HG02870 (cell line): ENCODE measurements around the gene SORCS1.
"Not testable (repeated sequence)": the region's sequence is repeated elsewhere in the genome, so short reads cannot be mapped to it uniquely, and the experiment has no call there.

ENCODE experiments used
- ATAC-seq: cut with Tn5 transposase; IDR thresholded peaks from one replicate; pipeline ENCODE4 v1.9.1; 2021; ENCODE audit warnings: mild to moderate bottlenecking, moderate library complexity; ENCODE audit not compliant: unreplicated experiment

SORCS1 gene

GRCh38 chr10:107054469-107055156, 109.9 kb downstream of the SORCS1 start:
- ATAC-seq = no peak

- ATAC-seq = no peak
These were observed 112.7 kb downstream of the SORCS1 start for GRCh38 chr10:107051769-107052168.

GRCh38 chr10:107043461-107043860, 121.0 kb downstream of the SORCS1 start:
- ATAC-seq = no peak

- no peak for ATAC-seq
These were observed 127.0 kb downstream of the SORCS1 start for GRCh38 chr10:107037192-107038122.

- no peak for ATAC-seq
These were observed 130.6 kb downstream of the SORCS1 start for GRCh38 chr10:107033799-107034422.

GRCh38 chr10:107032700-107033401, 131.7 kb downstream of the SORCS1 start:
- ATAC-seq = no peak

- ATAC-seq = no peak
These were observed 132.4 kb downstream of the SORCS1 start for GRCh38 chr10:107031931-107032699.

GRCh38 chr10:107028236-107028635, 136.3 kb downstream of the SORCS1 start:
- no peak for ATAC-seq

GRCh38 chr10:107025676-107026075, 138.8 kb downstream of the SORCS1 start:
- no peak for ATAC-seq

GRCh38 chr10:107024033-107024432, 140.5 kb downstream of the SORCS1 start:
- not testable (repeated sequence) for ATAC-seq

GRCh38 chr10:107022600-107023354, 141.7 kb downstream of the SORCS1 start:
- no peak for ATAC-seq

- no peak for ATAC-seq
These were observed 145.4 kb downstream of the SORCS1 start for GRCh38 chr10:107019154-107019553.

GRCh38 chr10:107013258-107014006, 151.1 kb downstream of the SORCS1 start:
- no peak for ATAC-seq

GRCh38 chr10:107011992-107012391, 152.5 kb downstream of the SORCS1 start:
- ATAC-seq = no peak

GRCh38 chr10:107011105-107011504, 153.4 kb downstream of the SORCS1 start:
- no peak for ATAC-seq

- no peak for ATAC-seq
These were observed 154.0 kb downstream of the SORCS1 start for GRCh38 chr10:107010531-107010930.

GRCh38 chr10:107004362-107004761, 160.1 kb downstream of the SORCS1 start:
- no peak for ATAC-seq

- ATAC-seq = no peak
These were observed 162.4 kb downstream of the SORCS1 start for GRCh38 chr10:107002068-107002467.
